HFFc6 (cell line): Measurements from ENCODE around the gene FRMPD1. TPM values are rescaled to one million over a fixed set of nuclear protein-coding genes. Genes with fewer than 3 reads are reported as not detected.
A peak's percentile ranks its signal among the peaks of the same experiment; 100 is the strongest.

ENCODE experiments used
- DNase-seq: peaks from one replicate; pipeline ENCODE4 v3.0.0-alpha.2; 2018
- H3K27ac Mint-ChIP-seq: 2 replicates; pipeline ENCODE4 v1.8.0; 2020; ENCODE audit warnings: mild to moderate bottlenecking, mixed read lengths
- H3K27me3 Mint-ChIP-seq: 2 replicates; pipeline ENCODE4 v1.8.0; 2021; ENCODE audit warnings: mild to moderate bottlenecking, moderate library complexity, mixed read lengths; ENCODE audit not compliant: insufficient read depth
- H3K36me3 Mint-ChIP-seq: 2 replicates; pipeline ENCODE4 v1.8.0; 2021; ENCODE audit warnings: low read depth, mixed read lengths
- H3K4me1 Mint-ChIP-seq: 2 replicates; pipeline ENCODE4 v1.8.0; 2020; ENCODE audit warnings: low read depth, mixed read lengths
- H3K4me3 Mint-ChIP-seq: 2 replicates; pipeline ENCODE4 v1.8.0; 2020; ENCODE audit warnings: mild to moderate bottlenecking, moderate library complexity, mixed read lengths
- H3K9me3 Mint-ChIP-seq: 2 replicates; pipeline ENCODE4 v1.8.0; 2020; ENCODE audit warnings: mild to moderate bottlenecking, mixed read lengths
- total RNA-seq, 6 experiments: library from RNA; stranded (reverse); fragmentation: NEBNext Ultra II Directional; extraction: Animal tissue kit (Norgen Biotek cat#: 25700); gene quantifications; 2 replicates in 1 of 6; 3 replicates in 5 of 6; pipeline ENCODE4 v1.2.3, GENCODE V29; 2021
- TF ChIP-seq, protein P1 (sequence below): fragments of 200-600 bp; sonication (generic); IDR thresholded peaks from 2 replicates; pipeline ENCODE4 v1.5.0; 2021; ENCODE audit warnings: antibody characterized with exemption, mild to moderate bottlenecking

FRMPD1 gene
- total RNA-seq, 6 experiments from 2014 or later = not detected

DNA sequence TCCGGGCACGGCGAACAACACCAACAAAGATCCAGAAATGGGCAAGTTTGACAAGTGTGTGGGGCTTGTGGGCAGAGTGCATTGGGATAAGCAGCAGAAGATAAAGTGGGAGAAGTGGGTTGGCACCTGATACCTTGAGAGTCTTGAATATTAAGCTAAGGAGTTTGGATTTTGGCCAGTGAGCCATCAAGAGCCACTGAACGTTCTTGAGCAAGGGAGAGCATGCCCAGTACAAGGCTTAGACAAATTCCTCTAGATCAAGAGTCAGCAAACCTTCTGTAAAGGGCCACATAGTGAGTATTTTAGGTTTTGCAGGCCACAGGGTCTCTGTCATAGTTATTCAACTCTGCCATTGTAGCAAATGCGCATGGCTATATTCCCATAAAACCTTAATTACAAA is 76.3 kb downstream of the FRMPD1 start:
- TF ChIP-seq, protein P1, sequence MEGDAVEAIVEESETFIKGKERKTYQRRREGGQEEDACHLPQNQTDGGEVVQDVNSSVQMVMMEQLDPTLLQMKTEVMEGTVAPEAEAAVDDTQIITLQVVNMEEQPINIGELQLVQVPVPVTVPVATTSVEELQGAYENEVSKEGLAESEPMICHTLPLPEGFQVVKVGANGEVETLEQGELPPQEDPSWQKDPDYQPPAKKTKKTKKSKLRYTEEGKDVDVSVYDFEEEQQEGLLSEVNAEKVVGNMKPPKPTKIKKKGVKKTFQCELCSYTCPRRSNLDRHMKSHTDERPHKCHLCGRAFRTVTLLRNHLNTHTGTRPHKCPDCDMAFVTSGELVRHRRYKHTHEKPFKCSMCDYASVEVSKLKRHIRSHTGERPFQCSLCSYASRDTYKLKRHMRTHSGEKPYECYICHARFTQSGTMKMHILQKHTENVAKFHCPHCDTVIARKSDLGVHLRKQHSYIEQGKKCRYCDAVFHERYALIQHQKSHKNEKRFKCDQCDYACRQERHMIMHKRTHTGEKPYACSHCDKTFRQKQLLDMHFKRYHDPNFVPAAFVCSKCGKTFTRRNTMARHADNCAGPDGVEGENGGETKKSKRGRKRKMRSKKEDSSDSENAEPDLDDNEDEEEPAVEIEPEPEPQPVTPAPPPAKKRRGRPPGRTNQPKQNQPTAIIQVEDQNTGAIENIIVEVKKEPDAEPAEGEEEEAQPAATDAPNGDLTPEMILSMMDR = no peak
- no peaks in the 10 kb centered on the region for H3K36me3 Mint-ChIP-seq
- H3K4me3 Mint-ChIP-seq = no peak overlapping the region
- peaks cover 20% of the 10 kb centered on the region for H3K4me1 Mint-ChIP-seq
- no peaks in the 10 kb centered on the region for H3K9me3 Mint-ChIP-seq
- H3K27me3 Mint-ChIP-seq = peaks cover 16% of the 10 kb centered on the region
- no peak overlapping the region for H3K27ac Mint-ChIP-seq
- DNase-seq = no peak

- H3K27ac Mint-ChIP-seq = no peak overlapping the region
- H3K9me3 Mint-ChIP-seq = no peaks in the 10 kb centered on the region
- no peak for DNase-seq
- H3K36me3 Mint-ChIP-seq = no peaks in the 10 kb centered on the region
- H3K27me3 Mint-ChIP-seq = peaks cover 38% of the 10 kb centered on the region
- H3K4me3 Mint-ChIP-seq = no peak overlapping the region
- peaks cover 41% of the 10 kb centered on the region for H3K4me1 Mint-ChIP-seq
- TF ChIP-seq, protein P1 = no peak
These were observed 78.7 kb downstream of the FRMPD1 start for GRCh38 chr9:37729499-37729898.

DNA sequence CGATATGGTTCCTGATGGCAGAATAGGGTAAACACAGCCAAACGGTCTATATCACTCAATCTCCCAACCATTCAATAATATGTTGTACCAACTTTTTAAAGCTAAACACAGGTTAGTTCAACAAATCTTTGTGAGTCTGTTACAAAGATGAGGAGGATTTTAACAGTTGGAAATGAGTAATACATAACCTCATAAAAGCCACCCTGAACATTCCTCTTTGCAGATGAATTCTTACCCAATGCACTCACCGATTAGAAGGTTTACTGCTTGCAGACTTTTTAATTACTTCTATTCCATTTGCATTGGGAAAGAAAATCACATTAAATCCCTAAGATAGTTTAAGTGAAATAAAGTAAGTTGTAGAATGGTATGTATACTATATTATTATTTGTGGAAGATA is 79.5 kb downstream of the FRMPD1 start:
- H3K36me3 Mint-ChIP-seq = no peaks in the 10 kb centered on the region
- peaks cover 43% of the 10 kb centered on the region for H3K27me3 Mint-ChIP-seq
- H3K27ac Mint-ChIP-seq = no peak overlapping the region
- no peak overlapping the region for H3K4me3 Mint-ChIP-seq
- H3K9me3 Mint-ChIP-seq = no peaks in the 10 kb centered on the region
- peak; percentile 49 for DNase-seq
- H3K4me1 Mint-ChIP-seq = peaks cover 41% of the 10 kb centered on the region
- TF ChIP-seq, protein P1 = no peak

DNA sequence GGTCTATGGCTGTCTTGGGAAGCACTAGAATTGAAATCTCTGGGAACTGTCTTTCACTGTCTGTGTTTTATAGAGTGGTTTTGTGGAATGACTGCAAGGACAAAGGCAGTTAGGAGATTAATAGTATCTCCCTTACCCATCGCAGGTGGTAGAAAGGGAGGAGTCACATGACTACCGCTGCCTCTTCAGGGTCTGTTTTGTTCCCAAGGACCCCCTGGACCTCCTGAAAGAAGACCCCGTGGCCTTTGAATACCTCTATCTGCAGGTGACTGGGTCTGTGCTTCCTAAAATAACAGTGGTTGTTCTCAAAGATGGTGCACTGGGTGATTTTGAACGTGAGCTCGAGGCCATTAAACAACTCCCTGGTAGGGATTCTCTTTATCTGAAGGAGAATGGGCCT is 80.1 kb downstream of the FRMPD1 start:
- TF ChIP-seq, protein P1 = no peak
- DNase-seq = no peak
- H3K27ac Mint-ChIP-seq = no peak overlapping the region
- peaks cover 41% of the 10 kb centered on the region for H3K4me1 Mint-ChIP-seq
- H3K27me3 Mint-ChIP-seq = peaks cover 44% of the 10 kb centered on the region
- no peaks in the 10 kb centered on the region for H3K36me3 Mint-ChIP-seq
- H3K4me3 Mint-ChIP-seq = no peak overlapping the region
- H3K9me3 Mint-ChIP-seq = no peaks in the 10 kb centered on the region

DNA sequence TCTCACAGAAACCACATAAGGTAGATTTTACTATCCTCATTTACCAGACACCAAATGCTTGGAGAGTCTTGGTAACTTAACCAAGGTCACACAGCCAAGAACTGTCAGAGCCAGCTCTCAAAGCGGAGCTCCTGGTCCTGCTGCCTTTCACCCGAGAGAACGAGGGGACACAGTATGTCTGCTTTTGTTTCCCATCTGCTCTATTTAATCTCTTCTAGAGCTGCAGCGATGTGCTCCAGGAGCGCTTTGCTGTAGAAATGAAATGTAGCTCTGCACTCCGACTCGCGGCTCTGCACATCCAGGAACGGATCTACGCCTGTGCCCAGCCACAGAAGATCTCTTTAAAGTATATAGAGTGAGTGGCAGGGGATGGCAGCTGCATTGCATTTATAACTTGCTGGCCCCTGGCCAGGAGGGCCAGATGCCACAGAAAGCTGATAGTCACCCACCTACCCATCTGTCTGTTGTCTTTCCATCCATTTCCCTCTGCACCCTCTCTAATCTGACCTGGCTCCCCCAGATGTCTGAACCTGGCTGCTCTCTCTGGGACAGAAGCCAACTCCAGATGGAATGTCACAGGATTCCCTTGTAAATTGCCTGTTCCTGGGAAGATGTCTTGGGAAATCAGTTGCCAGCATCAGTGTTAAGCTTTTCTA is 81.5 kb downstream of the FRMPD1 start:
- Mint-ChIP-seq H3K4me3 (no peak overlapping the region), H3K27me3 (peaks cover 51% of the 10 kb centered on the region), H3K9me3 (no peaks in the 10 kb centered on the region), H3K36me3 (no peaks in the 10 kb centered on the region), H3K4me1 (peaks cover 41% of the 10 kb centered on the region), H3K27ac (no peak overlapping the region)
- TF ChIP-seq, protein P1 = no peak
- DNase-seq = no peak
